K562 (cell line): ENCODE results near the gene KNCN. TPM values are rescaled to one million over a fixed set of nuclear protein-coding genes. Genes with fewer than 3 reads are reported as not detected.

ENCODE experiments used
- ARID3B ChIP-seq: fragments of 250-450 bp; sonication (Bioruptor Pico); IDR thresholded peaks from 2 replicates; pipeline ENCODE4 v1.4.0; 2020; ENCODE audit warnings: borderline replicate concordance
- EWSR1 ChIP-seq: fragments of 450-650 bp; IDR thresholded peaks from 2 replicates; pipeline ENCODE4 v1.6.1; 2018; ENCODE audit warnings: borderline replicate concordance, mild to moderate bottlenecking, low read depth, moderate library complexity; ENCODE audit not compliant: partially characterized antibody
- GTF2F1 ChIP-seq: IDR thresholded peaks from 2 replicates; pipeline ENCODE4 v1.6.1; 2011; ENCODE audit warnings: low read depth, low read length, improper control_type of control experiment
- HNRNPK ChIP-seq: fragments of 200-400 bp; formaldehyde crosslinking; IDR thresholded peaks from one replicate; pipeline ENCODE4 v1.6.1; 2018; ENCODE audit warnings: mild to moderate bottlenecking, low read depth, low read length; ENCODE audit not compliant: poor library complexity, severe bottlenecking
- KAT2B ChIP-seq: IDR thresholded peaks from one replicate; pipeline ENCODE4 v1.6.1; 2012; ENCODE audit warnings: low read depth, mild to moderate bottlenecking, control low read depth, inconsistent platforms, low read length, moderate library complexity
- MAX ChIP-seq: sonication (generic); formaldehyde crosslinking; IDR thresholded peaks from 2 replicates; pipeline ENCODE4 v1.9.0; 2022; ENCODE audit warnings: mild to moderate bottlenecking, missing genetic modification reagents
- MAZ ChIP-seq, 2 experiments: fragments of 450-650 bp in 1 of 2; sonication (generic) in 1 of 2; formaldehyde crosslinking; IDR thresholded peaks in 1 of 2; conservative IDR thresholded peaks in 1 of 2; 2 replicates each; pipeline versions ENCODE4 v1.4.0 to v1.5.0; 2020; ENCODE audit warnings: mild to moderate bottlenecking in 1 of 2, missing genetic modification reagents in 1 of 2
- MXD1 ChIP-seq: fragments of 250-450 bp; sonication (Bioruptor Pico); IDR thresholded peaks from 2 replicates; pipeline ENCODE4 v1.8.0; 2021; ENCODE audit warnings: borderline replicate concordance, mild to moderate bottlenecking, moderate library complexity; ENCODE audit not compliant: poor library complexity, severe bottlenecking
- RERE ChIP-seq: sonication (generic); formaldehyde crosslinking; IDR thresholded peaks from 2 replicates; pipeline ENCODE4 v1.8.0; 2023; ENCODE audit warnings: missing genetic modification reagents, mild to moderate bottlenecking, borderline replicate concordance
- RUNX1 ChIP-seq: sonication (generic); IDR thresholded peaks from 2 replicates; pipeline ENCODE4 v1.6.1; 2016; ENCODE audit warnings: antibody characterized with exemption, low read depth
- THRAP3 ChIP-seq: fragments of 450-650 bp; IDR thresholded peaks from 2 replicates; pipeline ENCODE4 v1.6.1; 2016; ENCODE audit warnings: mild to moderate bottlenecking, inconsistent platforms, borderline replicate concordance
- TRIM28 ChIP-seq: fragments of 450-650 bp; IDR thresholded peaks from 2 replicates; pipeline ENCODE4 v1.6.1; 2017
- ZNF76 ChIP-seq: fragments of 250-450 bp; sonication (Bioruptor Pico); IDR thresholded peaks from 2 replicates; pipeline ENCODE4 v1.4.0; 2020; ENCODE audit warnings: mild to moderate bottlenecking, moderate library complexity, borderline replicate concordance
- polyA plus RNA-seq, 8 experiments: library from polyadenylated mRNA; depleted of rRNA in 4 of 8; stranded (reverse) in 5 of 8; unstranded in 3 of 8; fragments of >200 nt; fragmentation: Nextera tagmentation in 2 of 8; fragmentation: Illumina TruSeq in 1 of 8; extraction: Ambion mirVana in 2 of 8; extraction: Trizol in 1 of 8; gene quantifications; 2 replicates each; pipeline versions ENCODE4 v1.2.1 to v1.2.3, GENCODE V29; 2011 to 2014; ENCODE audit warnings: inconsistent platforms in 1 of 8, missing spikeins in 1 of 8
- total RNA-seq, 7 experiments: library from RNA; depleted of rRNA in 6 of 7; stranded (reverse); fragments of >200 nt in 6 of 7; fragmentation: Illumina TruSeq in 2 of 7; extraction: Trizol in 2 of 7; gene quantifications; 2 replicates each; pipeline versions ENCODE4 v1.2.1 to v1.2.3, GENCODE V29; 2011 to 2021; ENCODE audit warnings: low replicate concordance in 1 of 7
- TF ChIP-seq, protein P1 (sequence below): fragments of 250-450 bp; sonication (Bioruptor Pico); IDR thresholded peaks from 2 replicates; pipeline ENCODE4 v1.4.0; 2020; ENCODE audit warnings: mild to moderate bottlenecking, moderate library complexity, borderline replicate concordance

Gene KNCN
- total and polyA plus RNA-seq, 9 of the 15 experiments (the other 6 are each of a cell fraction or from before 2014, with no cell fraction given), result not detected

GRCh38 chr1:46522184-46522968 lies 29.1 kb downstream of the KNCN start (continued):
- TF ChIP-seq GTF2F1 (no peak), RERE (CRISPR knock-in tag) (no peak), THRAP3 (no peak; the same call in 1 of the 2 replicates), MXD1 (CRISPR knock-in tag) (peak; percentile 61), RUNX1 (no peak; the same call in 1 of the 2 replicates), MAZ (CRISPR knock-in tag; conservative IDR thresholded peaks at IDR 0.05 in 1 of 2, IDR thresholded peaks at IDR 0.05 in 1 of 2) (peak; percentile 78 to 79), ARID3B (CRISPR knock-in tag) (no peak), ZNF76 (CRISPR knock-in tag) (no peak), KAT2B (no peak), HNRNPK (no peak), EWSR1 (no peak), TRIM28 (peak; percentile 65; the same call in 1 of the 2 replicates), MAX (CRISPR knock-in tag) (peak; percentile 93)
- TF ChIP-seq, protein P1, sequence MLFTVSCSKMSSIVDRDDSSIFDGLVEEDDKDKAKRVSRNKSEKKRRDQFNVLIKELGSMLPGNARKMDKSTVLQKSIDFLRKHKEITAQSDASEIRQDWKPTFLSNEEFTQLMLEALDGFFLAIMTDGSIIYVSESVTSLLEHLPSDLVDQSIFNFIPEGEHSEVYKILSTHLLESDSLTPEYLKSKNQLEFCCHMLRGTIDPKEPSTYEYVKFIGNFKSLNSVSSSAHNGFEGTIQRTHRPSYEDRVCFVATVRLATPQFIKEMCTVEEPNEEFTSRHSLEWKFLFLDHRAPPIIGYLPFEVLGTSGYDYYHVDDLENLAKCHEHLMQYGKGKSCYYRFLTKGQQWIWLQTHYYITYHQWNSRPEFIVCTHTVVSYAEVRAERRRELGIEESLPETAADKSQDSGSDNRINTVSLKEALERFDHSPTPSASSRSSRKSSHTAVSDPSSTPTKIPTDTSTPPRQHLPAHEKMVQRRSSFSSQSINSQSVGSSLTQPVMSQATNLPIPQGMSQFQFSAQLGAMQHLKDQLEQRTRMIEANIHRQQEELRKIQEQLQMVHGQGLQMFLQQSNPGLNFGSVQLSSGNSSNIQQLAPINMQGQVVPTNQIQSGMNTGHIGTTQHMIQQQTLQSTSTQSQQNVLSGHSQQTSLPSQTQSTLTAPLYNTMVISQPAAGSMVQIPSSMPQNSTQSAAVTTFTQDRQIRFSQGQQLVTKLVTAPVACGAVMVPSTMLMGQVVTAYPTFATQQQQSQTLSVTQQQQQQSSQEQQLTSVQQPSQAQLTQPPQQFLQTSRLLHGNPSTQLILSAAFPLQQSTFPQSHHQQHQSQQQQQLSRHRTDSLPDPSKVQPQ, result peak; percentile 63; the same call in 1 of the 2 replicates
